Thyroid gland (tissue), 4 donors: ENCODE results near the gene PTCH2.

Experiments
- CTCF ChIP-seq, 6 experiments: fragments of 200-600 bp in 3 of 6; fragments of 450-650 bp in 3 of 6; sonication (generic) in 3 of 6; IDR thresholded peaks; one replicate each; pipeline ENCODE4 v1.5.1; 2016 to 2019; ENCODE audit warnings: antibody characterized with exemption in 6 of 6, mild to moderate bottlenecking in 2 of 6, inconsistent platforms in 1 of 6, moderate library complexity in 1 of 6
- POLR2A ChIP-seq, 2 donors: fragments of 450-650 bp; IDR thresholded peaks; one replicate each; pipeline ENCODE4 v1.6.1; 2017; ENCODE audit warnings: antibody characterized with exemption in 2 of 2, mild to moderate bottlenecking in 2 of 2, moderate library complexity in 1 of 2

GRCh38 chr1:44890007-44890406 is 47.0 kb upstream of the PTCH2 start:
- TF ChIP-seq CTCF (IDR thresholded peaks at IDR 0.05) (no peak), POLR2A (IDR thresholded peaks at IDR 0.05) (no peak)
